ENCODE data around the gene SLK. TPM values are rescaled to one million over a fixed set of nuclear protein-coding genes. Genes with fewer than 3 reads are reported as not detected.

The SLK gene
- total RNA-seq, 1 experiment from 2014 or later, result 40.8 TPM

DNA sequence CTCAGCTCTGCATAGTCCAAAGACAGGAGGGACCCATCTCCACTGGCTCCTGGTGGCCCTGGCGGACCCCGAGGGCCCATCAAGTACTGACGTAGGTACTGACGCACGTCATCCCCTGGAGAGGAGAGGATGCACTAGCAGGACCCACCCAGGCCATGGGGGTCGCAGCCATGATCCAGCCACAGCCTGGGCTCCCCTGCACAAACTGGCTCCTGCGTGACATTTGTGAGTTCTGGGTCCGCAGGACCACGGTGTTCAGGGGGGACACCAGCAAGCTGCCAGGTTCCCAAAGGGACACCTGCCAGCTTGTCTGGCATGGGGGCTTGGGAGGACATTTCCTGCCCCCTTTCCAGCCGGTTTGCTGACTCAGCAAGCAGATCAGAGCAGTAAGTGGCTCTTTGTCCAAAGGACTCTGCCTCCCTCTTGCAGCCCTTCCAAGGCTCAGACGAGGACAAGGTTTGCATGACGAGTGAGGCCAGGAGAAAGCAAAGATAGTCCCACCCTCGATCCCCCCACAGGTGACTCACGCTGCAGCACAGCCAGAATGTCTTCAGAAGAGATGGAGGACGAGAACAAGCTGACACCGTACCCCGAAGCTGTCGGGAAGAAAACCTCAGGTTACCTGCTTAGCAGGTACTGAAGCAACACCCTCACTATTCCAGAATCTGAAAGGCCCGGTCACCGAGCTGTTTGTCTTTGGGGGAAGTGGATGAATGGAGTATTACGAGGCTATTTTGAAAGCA, 69.7 kb downstream of the SLK start:
- Histone ChIP-seq H3K27ac (ENCODE audit: low read length) (no peak overlapping the region), H3K9me3 (ENCODE audit: control insufficient read depth, insufficient read depth, low read depth, low read length) (no peaks in the 10 kb centered on the region), H3K4me3 (ENCODE audit: low read depth in 2 of 2, low read length in 2 of 2) (no peak overlapping the region), H3K36me3 (ENCODE audit: control insufficient read depth, insufficient read depth, low read length) (no peaks in the 10 kb centered on the region), H3K4me1 (ENCODE audit: control insufficient read depth, insufficient read depth, low read length) (no peaks in the 10 kb centered on the region), H3K27me3 (ENCODE audit: control insufficient read depth, insufficient read depth, low read length) (no peaks in the 10 kb centered on the region)
- intact Hi-C loops (cut with micrococcal nuclease; ENCODE audit: unreplicated experiment) (no loop called here), in situ Hi-C loops (cut with HindIII; ENCODE audit: low pct_unique_long_range_greater_than_20kb, low sequenced_read_pairs) (no loop called here)
- ATAC-seq, result no peak
- no TSS peak for BruUV-seq (replicated peaks)
- no peak for DNase-seq (ENCODE audit: low read depth, low spot score)
- TF ChIP-seq POLR2AphosphoS5 (IDR thresholded peaks at IDR 0.05; ENCODE audit: low read depth, low read length), result no peak
- TF ChIP-seq, protein P1, sequence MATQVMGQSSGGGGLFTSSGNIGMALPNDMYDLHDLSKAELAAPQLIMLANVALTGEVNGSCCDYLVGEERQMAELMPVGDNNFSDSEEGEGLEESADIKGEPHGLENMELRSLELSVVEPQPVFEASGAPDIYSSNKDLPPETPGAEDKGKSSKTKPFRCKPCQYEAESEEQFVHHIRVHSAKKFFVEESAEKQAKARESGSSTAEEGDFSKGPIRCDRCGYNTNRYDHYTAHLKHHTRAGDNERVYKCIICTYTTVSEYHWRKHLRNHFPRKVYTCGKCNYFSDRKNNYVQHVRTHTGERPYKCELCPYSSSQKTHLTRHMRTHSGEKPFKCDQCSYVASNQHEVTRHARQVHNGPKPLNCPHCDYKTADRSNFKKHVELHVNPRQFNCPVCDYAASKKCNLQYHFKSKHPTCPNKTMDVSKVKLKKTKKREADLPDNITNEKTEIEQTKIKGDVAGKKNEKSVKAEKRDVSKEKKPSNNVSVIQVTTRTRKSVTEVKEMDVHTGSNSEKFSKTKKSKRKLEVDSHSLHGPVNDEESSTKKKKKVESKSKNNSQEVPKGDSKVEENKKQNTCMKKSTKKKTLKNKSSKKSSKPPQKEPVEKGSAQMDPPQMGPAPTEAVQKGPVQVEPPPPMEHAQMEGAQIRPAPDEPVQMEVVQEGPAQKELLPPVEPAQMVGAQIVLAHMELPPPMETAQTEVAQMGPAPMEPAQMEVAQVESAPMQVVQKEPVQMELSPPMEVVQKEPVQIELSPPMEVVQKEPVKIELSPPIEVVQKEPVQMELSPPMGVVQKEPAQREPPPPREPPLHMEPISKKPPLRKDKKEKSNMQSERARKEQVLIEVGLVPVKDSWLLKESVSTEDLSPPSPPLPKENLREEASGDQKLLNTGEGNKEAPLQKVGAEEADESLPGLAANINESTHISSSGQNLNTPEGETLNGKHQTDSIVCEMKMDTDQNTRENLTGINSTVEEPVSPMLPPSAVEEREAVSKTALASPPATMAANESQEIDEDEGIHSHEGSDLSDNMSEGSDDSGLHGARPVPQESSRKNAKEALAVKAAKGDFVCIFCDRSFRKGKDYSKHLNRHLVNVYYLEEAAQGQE (IDR thresholded peaks at IDR 0.05; ENCODE audit: insufficient read depth in 1 of 2, low read depth in 2 of 2, low read length in 1 of 2), result no peak
- TF ChIP-seq TCF7L2 (IDR thresholded peaks at IDR 0.05; ENCODE audit: low read depth, low read length), result no peak
- TF ChIP-seq SIN3A (IDR thresholded peaks at IDR 0.05; ENCODE audit: borderline replicate concordance, insufficient read depth, low read depth, low read length), result no peak
- TF ChIP-seq CTCF (IDR thresholded peaks at IDR 0.05), result no peak
- ChIA-PET POLR2A (interaction anchor here (0.5 to 0.6 kb wide), 2 partner anchors 84 to 248 kb away, joined by 3 to 18 read pairs; no protein-coding TSS in a partner anchor), CTCF (interaction anchor here (0.5 kb wide), 1 partner anchor 567 kb away, joined by 3 read pairs; no protein-coding TSS in a partner anchor)

DNA sequence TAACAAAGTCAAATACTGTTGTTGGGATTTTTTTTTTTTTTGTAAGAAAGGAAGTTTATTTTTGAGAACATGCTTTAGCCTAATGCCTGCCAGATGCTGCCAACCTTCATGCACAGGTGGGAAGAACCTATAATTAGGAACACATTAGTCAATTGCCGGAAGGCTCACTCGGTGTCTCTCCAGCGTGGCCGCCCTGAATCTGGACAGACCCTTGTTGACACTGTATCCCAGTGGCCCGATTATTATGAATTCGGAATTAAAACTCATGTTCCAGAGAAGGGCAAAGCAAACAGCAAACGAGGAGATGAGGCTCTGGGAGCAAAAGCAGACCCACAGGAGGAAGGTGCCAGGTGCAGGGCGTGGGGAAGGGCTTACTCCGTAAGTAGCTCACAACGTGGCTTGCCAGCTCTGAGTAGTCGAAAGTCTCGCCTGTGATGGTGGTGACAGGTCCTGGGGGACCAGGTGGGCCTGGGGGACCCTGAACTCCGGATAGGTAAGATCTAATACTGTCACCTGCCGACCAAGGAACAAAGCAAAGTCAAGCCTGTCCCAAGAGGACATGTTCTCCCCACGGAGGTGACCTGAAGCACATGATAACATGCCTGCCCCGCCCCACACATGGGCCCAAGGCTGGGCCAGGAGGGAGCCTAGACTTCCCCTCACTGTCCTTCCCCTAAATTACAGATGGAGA, 70.5 kb downstream of the SLK start:
- Histone ChIP-seq H3K4me3 (ENCODE audit: low read depth in 2 of 2, low read length in 2 of 2) (no peak overlapping the region), H3K27me3 (ENCODE audit: control insufficient read depth, insufficient read depth, low read length) (no peaks in the 10 kb centered on the region), H3K4me1 (ENCODE audit: control insufficient read depth, insufficient read depth, low read length) (no peaks in the 10 kb centered on the region), H3K36me3 (ENCODE audit: control insufficient read depth, insufficient read depth, low read length) (no peaks in the 10 kb centered on the region), H3K9me3 (ENCODE audit: control insufficient read depth, insufficient read depth, low read depth, low read length) (no peaks in the 10 kb centered on the region), H3K27ac (ENCODE audit: low read length) (no peak overlapping the region)
- CTCF ChIA-PET, result interaction anchor here (0.5 kb wide), 1 partner anchor 568 kb away, joined by 3 read pairs; no protein-coding TSS in a partner anchor
- no TSS peak for BruUV-seq (replicated peaks)
- DNase-seq (ENCODE audit: low read depth, low spot score), result no peak
- POLR2A ChIA-PET, result interaction anchor here (0.5 kb wide), 1 partner anchor 83 kb away, joined by 18 read pairs; no protein-coding TSS in a partner anchor
- no peak for ATAC-seq
- TF ChIP-seq, protein P1 (IDR thresholded peaks at IDR 0.05; ENCODE audit: insufficient read depth in 1 of 2, low read depth in 2 of 2, low read length in 1 of 2), result no peak
- TF ChIP-seq POLR2AphosphoS5 (IDR thresholded peaks at IDR 0.05; ENCODE audit: low read depth, low read length) (no peak), SIN3A (IDR thresholded peaks at IDR 0.05; ENCODE audit: borderline replicate concordance, insufficient read depth, low read depth, low read length) (no peak), CTCF (IDR thresholded peaks at IDR 0.05) (no peak), TCF7L2 (IDR thresholded peaks at IDR 0.05; ENCODE audit: low read depth, low read length) (no peak)
- in situ Hi-C loops (cut with HindIII; ENCODE audit: low pct_unique_long_range_greater_than_20kb, low sequenced_read_pairs), result no loop called here
- intact Hi-C loops (cut with micrococcal nuclease; ENCODE audit: unreplicated experiment), result no loop called here

Measured in Panc1 (cell line).